ENCODE data around the gene CD4.

DNA sequence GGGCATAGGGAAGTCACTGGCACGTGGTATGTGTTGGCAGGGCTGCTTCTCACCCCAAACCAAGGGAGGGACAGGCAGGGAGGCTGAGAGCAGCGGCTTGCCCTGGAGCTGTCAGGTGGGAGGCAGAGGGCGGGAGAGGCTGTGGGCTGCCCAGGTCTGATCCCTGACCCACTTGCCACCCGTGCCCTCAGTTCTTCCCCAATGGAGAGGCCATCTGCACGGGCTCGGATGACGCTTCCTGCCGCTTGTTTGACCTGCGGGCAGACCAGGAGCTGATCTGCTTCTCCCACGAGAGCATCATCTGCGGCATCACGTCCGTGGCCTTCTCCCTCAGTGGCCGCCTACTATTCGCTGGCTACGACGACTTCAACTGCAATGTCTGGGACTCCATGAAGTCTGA is 56.1 kb downstream of the CD4 start:
- TF ChIP-seq CTCF (conservative IDR thresholded peaks at IDR 0.05; ENCODE audit: low read length): no peak
- TF ChIP-seq EZH2phosphoT487 (IDR thresholded peaks at IDR 0.05; ENCODE audit: borderline replicate concordance, low read depth, low read length): no peak

All from OCI-LY7 (cell line).